IMR-90 (cell line): ENCODE results near the gene ARHGAP28.

Experiments
- BHLHE40 ChIP-seq: fragments of 150-350 bp; IDR thresholded peaks from 2 replicates; pipeline ENCODE4 v1.6.1; 2016; ENCODE audit warnings: mild to moderate bottlenecking, low read depth, low read length
- CEBPB ChIP-seq: IDR thresholded peaks from 2 replicates; pipeline ENCODE4 v1.6.1; 2012; ENCODE audit warnings: low read depth, low read length, improper control_type of control experiment
- CHD1 ChIP-seq: IDR thresholded peaks from 2 replicates; pipeline ENCODE4 v1.6.1; 2012; ENCODE audit warnings: low read depth, low read length, improper control_type of control experiment
- CTCF ChIP-seq: conservative IDR thresholded peaks from 2 replicates; pipeline ENCODE4 v1.5.1; 2012; ENCODE audit warnings: mild to moderate bottlenecking, low read depth, low read length, improper control_type of control experiment
- ELK1 ChIP-seq: fragments of 150-350 bp; IDR thresholded peaks from 2 replicates; pipeline ENCODE4 v1.6.1; 2016; ENCODE audit warnings: low read depth, mild to moderate bottlenecking, low read length, moderate library complexity, borderline replicate concordance
- MAFK ChIP-seq: IDR thresholded peaks from 2 replicates; pipeline ENCODE4 v1.6.1; 2012; ENCODE audit warnings: low read depth, low read length, improper control_type of control experiment
- MAZ ChIP-seq: IDR thresholded peaks from 2 replicates; pipeline ENCODE4 v1.6.1; 2012; ENCODE audit warnings: low read depth, mild to moderate bottlenecking, low read length, improper control_type of control experiment, moderate library complexity, borderline replicate concordance
- NFE2L2 ChIP-seq: fragments of 150-350 bp; IDR thresholded peaks from 2 replicates; pipeline ENCODE4 v1.6.1; 2016; ENCODE audit warnings: low read depth, mild to moderate bottlenecking, low read length
- POLR2A ChIP-seq: IDR thresholded peaks from 2 replicates; pipeline ENCODE4 v1.6.1; 2012; ENCODE audit warnings: mild to moderate bottlenecking, low read depth, low read length
- RAD21 ChIP-seq: IDR thresholded peaks from 2 replicates; pipeline ENCODE4 v1.6.1; 2012; ENCODE audit warnings: low read length, improper control_type of control experiment
- RFX5 ChIP-seq: IDR thresholded peaks from 2 replicates; pipeline ENCODE4 v1.8.0; 2012; ENCODE audit warnings: low read depth, mild to moderate bottlenecking, low read length, moderate library complexity
- SMC3 ChIP-seq: fragments of 150-350 bp; IDR thresholded peaks from 2 replicates; pipeline ENCODE4 v1.6.1; 2016; ENCODE audit warnings: low read depth, mild to moderate bottlenecking, antibody characterized with exemption, low read length, moderate library complexity
- USF2 ChIP-seq: fragments of 150-350 bp; IDR thresholded peaks from 2 replicates; pipeline ENCODE4 v1.6.1; 2017; ENCODE audit warnings: mild to moderate bottlenecking, antibody characterized with exemption, low read length, low read depth

GRCh38 chr18:6881034-6881820, 151.7 kb downstream of the ARHGAP28 start:
- no peak for TF ChIP-seq CTCF
- TF ChIP-seq RAD21: no peak
- no peak for TF ChIP-seq SMC3
- no peak for TF ChIP-seq POLR2A
- no peak for TF ChIP-seq NFE2L2
- no peak for TF ChIP-seq CEBPB
- no peak for TF ChIP-seq BHLHE40
- TF ChIP-seq MAZ: no peak
- TF ChIP-seq CHD1: no peak
- TF ChIP-seq RFX5: no peak
- TF ChIP-seq ELK1: no peak
- no peak for TF ChIP-seq MAFK
- TF ChIP-seq USF2: no peak
